Neural cell (in vitro differentiated cells): Measurements from ENCODE around the gene ENDOU. TPM values are rescaled to one million over a fixed set of nuclear protein-coding genes. Genes with fewer than 3 reads are reported as not detected.

ENCODE experiments used
- H2AFZ ChIP-seq: fragments of 200-600, 300-800 bp; sonication (generic), shearing (Covaris generic); 2 replicates; pipeline ENCODE4 v1.6.0; 2014; ENCODE audit warnings: low read depth, mild to moderate bottlenecking, antibody characterized with exemption, low read length, moderate library complexity
- H3F3A ChIP-seq: fragments of 200-600 bp; shearing (Covaris generic); 2 replicates; pipeline ENCODE4 v1.6.1; 2016; ENCODE audit warnings: mild to moderate bottlenecking, moderate library complexity, mixed read lengths, antibody characterized with exemption, low read length; ENCODE audit not compliant: insufficient read depth, poor library complexity, severe bottlenecking
- H3K27ac ChIP-seq: fragments of 200-600, 300-800 bp; sonication (generic), shearing (Covaris generic); 2 replicates; pipeline ENCODE4 v1.5.1; 2014; ENCODE audit warnings: mild to moderate bottlenecking, low read length, moderate library complexity
- H3K27me3 ChIP-seq: fragments of 300-800, 200-600 bp; sonication (generic), shearing (Covaris generic); 2 replicates; pipeline ENCODE4 v1.6.0; 2014; ENCODE audit warnings: mild to moderate bottlenecking, low read depth, low read length, moderate library complexity; ENCODE audit not compliant: insufficient read depth
- H3K36me3 ChIP-seq: fragments of 300-800, 200-600 bp; sonication (generic), shearing (Covaris generic); 2 replicates; pipeline ENCODE4 v1.5.1; 2014; ENCODE audit warnings: mild to moderate bottlenecking, antibody characterized with exemption, low read length, moderate library complexity; ENCODE audit not compliant: insufficient read depth
- H3K4me2 ChIP-seq: fragments of 300-800, 200-600 bp; sonication (generic), shearing (Covaris generic); 2 replicates; pipeline ENCODE4 v1.6.0; 2014; ENCODE audit warnings: mild to moderate bottlenecking, low read length
- H3K4me3 ChIP-seq: fragments of 300-800, 200-600 bp; sonication (generic), shearing (Covaris generic); 2 replicates; pipeline ENCODE4 v1.5.1; 2014; ENCODE audit warnings: mild to moderate bottlenecking, low read length, moderate library complexity
- H3K79me2 ChIP-seq: fragments of 200-600 bp; shearing (Covaris generic); replicated peaks from 2 replicates; pipeline ENCODE4 v1.6.0; 2014; ENCODE audit warnings: mild to moderate bottlenecking, low read length, moderate library complexity; ENCODE audit not compliant: insufficient read depth
- H3K9ac ChIP-seq: fragments of 300-800, 200-600 bp; sonication (generic), shearing (Covaris generic); 2 replicates; pipeline ENCODE4 v1.6.1; 2016; ENCODE audit warnings: mild to moderate bottlenecking, low read length, mixed read lengths
- H3K9me2 ChIP-seq: fragments of 200-600 bp; shearing (Covaris generic); 2 replicates; pipeline ENCODE4 v1.6.1; 2016; ENCODE audit warnings: mild to moderate bottlenecking, low read length, mixed read lengths; ENCODE audit not compliant: insufficient read depth
- H3K9me3 ChIP-seq: fragments of 200-600, 300-800 bp; sonication (generic), shearing (Covaris generic); 2 replicates; pipeline ENCODE4 v1.6.1; 2016; ENCODE audit warnings: mild to moderate bottlenecking, mixed run types, low read length, moderate library complexity, mixed read lengths
- H4K20me1 ChIP-seq: fragments of 200-600 bp; shearing (Covaris generic); 2 replicates; pipeline ENCODE4 v1.6.1; 2016; ENCODE audit warnings: mild to moderate bottlenecking, mixed run types; ENCODE audit not compliant: insufficient read depth
- CTCF ChIP-seq: fragments of 450-650 bp; IDR thresholded peaks from 2 replicates; pipeline ENCODE4 v1.5.1; 2014; ENCODE audit warnings: antibody characterized with exemption, mild to moderate bottlenecking, moderate library complexity; ENCODE audit not compliant: poor library complexity, severe bottlenecking
- EP300 ChIP-seq: fragments of 450-650 bp; conservative IDR thresholded peaks from 2 replicates; pipeline ENCODE4 v1.6.1; 2014; ENCODE audit warnings: antibody characterized with exemption, mild to moderate bottlenecking, moderate library complexity; ENCODE audit not compliant: poor library complexity, severe bottlenecking
- EZH2 ChIP-seq: fragments of 200-600, 300-800 bp; shearing (Covaris generic), sonication (generic); IDR thresholded peaks from 2 replicates; pipeline ENCODE4 v1.6.1; 2014; ENCODE audit warnings: antibody characterized with exemption, low read length, borderline replicate concordance, mild to moderate bottlenecking; ENCODE audit not compliant: insufficient read depth, poor library complexity, severe bottlenecking
- MXI1 ChIP-seq: fragments of 450-650 bp; conservative IDR thresholded peaks from 2 replicates; pipeline ENCODE4 v1.6.1; 2014; ENCODE audit warnings: antibody characterized with exemption, mild to moderate bottlenecking; ENCODE audit not compliant: poor library complexity, severe bottlenecking
- POLR2AphosphoS5 ChIP-seq: IDR thresholded peaks from 2 replicates; pipeline ENCODE4 v1.6.1; 2012
- RAD21 ChIP-seq: fragments of 450-650 bp; conservative IDR thresholded peaks from 2 replicates; pipeline ENCODE4 v1.6.1; 2014; ENCODE audit warnings: antibody characterized with exemption, mild to moderate bottlenecking, moderate library complexity
- REST ChIP-seq: IDR thresholded peaks from 2 replicates; pipeline ENCODE4 v1.6.1; 2012; ENCODE audit warnings: borderline replicate concordance
- SMC3 ChIP-seq: fragments of 450-650 bp; conservative IDR thresholded peaks from 2 replicates; pipeline ENCODE4 v1.6.1; 2014; ENCODE audit warnings: antibody characterized with exemption, mild to moderate bottlenecking, moderate library complexity; ENCODE audit not compliant: poor library complexity
- TAF1 ChIP-seq: IDR thresholded peaks from 2 replicates; pipeline ENCODE4 v1.6.1; 2012; ENCODE audit warnings: low read depth
- polyA plus RNA-seq: library from polyadenylated mRNA; depleted of rRNA; stranded (reverse); fragments of >200 nt; gene quantifications from 2 replicates; pipeline ENCODE4 v1.2.3, GENCODE V29; 2014

The ENDOU gene
- polyA plus RNA-seq, 1 donor from 2014 or later: not detected

- Histone ChIP-seq H4K20me1 (no peaks in the 10 kb centered on the region), H3F3A (no peaks in the 10 kb centered on the region), H3K9ac (no peak overlapping the region), H3K36me3 (no peaks in the 10 kb centered on the region), H3K27me3 (no peaks in the 10 kb centered on the region), H3K4me3 (no peak overlapping the region), H3K9me2 (no peaks in the 10 kb centered on the region), H3K9me3 (no peaks in the 10 kb centered on the region), H2AFZ (no peak overlapping the region), H3K27ac (no peak overlapping the region), H3K79me2 (no peaks in the 10 kb centered on the region), H3K4me2 (no peak overlapping the region)
- TF ChIP-seq SMC3 (no peak), CTCF (no peak), RAD21 (no peak), EP300 (no peak), POLR2AphosphoS5 (no peak), REST (no peak), TAF1 (no peak), MXI1 (no peak), EZH2 (no peak)
Measured at GRCh38 chr12:47736216-47736615, 10.9 kb upstream of the ENDOU start.

- Histone ChIP-seq H4K20me1 (no peaks in the 10 kb centered on the region), H3K9me3 (no peaks in the 10 kb centered on the region), H3K79me2 (no peaks in the 10 kb centered on the region), H3K27ac (no peak overlapping the region), H3K27me3 (no peaks in the 10 kb centered on the region), H3K4me3 (no peak overlapping the region), H3F3A (no peaks in the 10 kb centered on the region), H3K9me2 (no peaks in the 10 kb centered on the region), H3K4me2 (no peak overlapping the region), H3K36me3 (no peaks in the 10 kb centered on the region), H3K9ac (no peak overlapping the region), H2AFZ (no peak overlapping the region)
- TF ChIP-seq CTCF: no peak
- no peak for TF ChIP-seq MXI1
- TF ChIP-seq EZH2: no peak
- TF ChIP-seq EP300: no peak
- TF ChIP-seq TAF1: no peak
- TF ChIP-seq REST: no peak
- TF ChIP-seq RAD21: no peak
- TF ChIP-seq SMC3: no peak
- TF ChIP-seq POLR2AphosphoS5: no peak
Measured at GRCh38 chr12:47735649-47736048, 10.4 kb upstream of the ENDOU start.
